Umbilical cord (tissue), 2 donors: ENCODE measurements around the gene HAPLN2. TPM values are rescaled to one million over a fixed set of nuclear protein-coding genes. Genes with fewer than 3 reads are reported as not detected.
"Not testable (repeated sequence)": the region's sequence is repeated elsewhere in the genome, so short reads cannot be mapped to it uniquely, and the experiment has no call there.

Source experiments
- DNase-seq: peaks from one replicate; pipeline ENCODE4 v3.0.0-alpha.2; 2015; ENCODE audit warnings: low spot score
- total RNA-seq: library from RNA; depleted of rRNA; stranded (reverse); fragments of >200 nt; gene quantifications from one replicate; pipeline ENCODE4 v1.2.3, GENCODE V29; 2014; ENCODE audit warnings: low replicate concordance; ENCODE audit not compliant: insufficient read depth

The HAPLN2 gene
- total RNA-seq, 1 donor from 2014 or later, result not detected

DNA sequence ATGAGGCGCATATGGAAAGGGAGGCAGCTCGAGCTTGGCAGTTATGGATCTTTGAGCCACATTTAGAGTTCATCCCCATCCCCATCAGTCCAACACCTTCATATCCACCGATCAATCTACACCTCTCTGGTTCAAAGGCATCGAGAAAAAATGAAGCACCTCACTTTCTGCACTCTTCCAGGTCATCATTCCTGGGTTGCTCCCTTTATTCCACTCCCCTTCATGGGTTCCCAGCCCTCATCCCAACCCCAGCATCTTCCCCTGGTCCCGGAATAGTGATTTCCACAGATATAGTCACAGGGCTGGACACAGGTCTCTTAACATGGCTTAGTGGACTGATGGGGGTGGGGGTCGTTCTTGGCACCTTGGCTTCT, 354 bp downstream of the HAPLN2 start:
- DNase-seq, result no peak

DNA sequence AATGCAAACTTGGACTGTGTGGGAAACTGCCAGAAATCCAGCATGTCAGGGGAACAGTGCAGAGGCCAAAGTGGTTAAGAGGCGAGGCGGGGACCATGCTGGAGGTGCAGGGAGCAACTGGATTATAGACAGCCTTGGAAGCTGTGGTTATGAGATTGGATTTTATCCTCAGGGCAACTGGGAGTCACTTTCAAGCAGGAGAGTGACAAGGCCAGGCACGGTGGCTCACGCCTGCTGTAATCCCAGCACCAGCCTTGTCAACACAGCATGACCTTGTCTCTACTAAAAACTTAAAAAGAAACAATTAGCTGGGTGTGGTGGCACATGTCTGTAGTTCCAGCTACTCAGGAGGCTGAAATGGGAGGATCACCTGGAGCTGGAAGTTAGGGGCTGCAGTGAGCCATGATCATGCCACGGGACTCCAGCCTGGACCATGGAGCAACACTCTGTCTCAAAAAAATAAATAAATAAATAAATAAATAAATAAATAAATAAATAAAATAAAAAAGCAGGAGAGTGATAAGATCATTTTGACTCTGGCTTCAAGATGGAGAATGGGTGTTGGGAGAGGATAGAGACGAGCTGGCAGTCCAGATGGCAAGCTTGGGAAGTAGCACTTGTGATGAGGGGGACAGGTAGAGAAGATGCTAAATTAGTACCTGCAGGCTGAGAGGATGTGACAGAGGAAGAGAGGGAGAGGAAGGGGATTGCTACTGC, 3.5 kb downstream of the HAPLN2 start:
- no peak for DNase-seq

DNA sequence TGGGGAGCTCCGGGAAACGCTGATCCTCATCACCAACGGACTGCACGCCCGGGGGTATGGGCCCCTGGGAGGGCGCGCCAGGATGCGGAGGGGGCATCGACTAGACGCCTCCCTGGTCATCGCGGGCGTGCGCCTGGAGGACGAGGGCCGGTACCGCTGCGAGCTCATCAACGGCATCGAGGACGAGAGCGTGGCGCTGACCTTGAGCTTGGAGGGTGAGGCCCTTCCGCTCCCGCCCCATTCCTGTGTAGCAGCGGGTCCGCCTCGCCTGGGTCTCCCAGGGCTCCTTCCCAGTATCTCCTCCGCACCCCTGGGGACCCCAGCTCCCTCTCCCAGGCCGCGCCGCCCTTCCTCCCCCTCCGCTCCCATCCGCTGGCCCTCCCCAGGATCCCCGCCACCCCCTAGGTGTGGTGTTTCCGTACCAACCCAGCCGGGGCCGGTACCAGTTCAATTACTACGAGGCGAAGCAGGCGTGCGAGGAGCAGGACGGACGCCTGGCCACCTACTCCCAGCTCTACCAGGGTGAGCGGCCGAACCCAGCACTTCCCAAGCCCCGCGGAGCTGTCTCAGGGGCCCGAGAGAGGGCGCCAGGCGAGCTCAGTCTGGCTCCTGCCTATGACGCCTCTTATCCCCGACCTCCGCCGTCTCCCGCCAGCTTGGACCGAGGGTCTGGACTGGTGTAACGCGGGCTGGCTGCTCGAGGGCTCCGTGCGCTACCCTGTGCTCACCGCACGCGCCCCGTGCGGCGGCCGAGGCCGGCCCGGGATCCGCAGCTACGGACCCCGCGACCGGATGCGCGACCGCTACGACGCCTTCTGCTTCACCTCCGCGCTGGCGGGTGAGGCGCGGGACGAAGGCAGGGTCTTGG, 5.0 kb downstream of the HAPLN2 start:
- DNase-seq, result peak; percentile 38

DNA sequence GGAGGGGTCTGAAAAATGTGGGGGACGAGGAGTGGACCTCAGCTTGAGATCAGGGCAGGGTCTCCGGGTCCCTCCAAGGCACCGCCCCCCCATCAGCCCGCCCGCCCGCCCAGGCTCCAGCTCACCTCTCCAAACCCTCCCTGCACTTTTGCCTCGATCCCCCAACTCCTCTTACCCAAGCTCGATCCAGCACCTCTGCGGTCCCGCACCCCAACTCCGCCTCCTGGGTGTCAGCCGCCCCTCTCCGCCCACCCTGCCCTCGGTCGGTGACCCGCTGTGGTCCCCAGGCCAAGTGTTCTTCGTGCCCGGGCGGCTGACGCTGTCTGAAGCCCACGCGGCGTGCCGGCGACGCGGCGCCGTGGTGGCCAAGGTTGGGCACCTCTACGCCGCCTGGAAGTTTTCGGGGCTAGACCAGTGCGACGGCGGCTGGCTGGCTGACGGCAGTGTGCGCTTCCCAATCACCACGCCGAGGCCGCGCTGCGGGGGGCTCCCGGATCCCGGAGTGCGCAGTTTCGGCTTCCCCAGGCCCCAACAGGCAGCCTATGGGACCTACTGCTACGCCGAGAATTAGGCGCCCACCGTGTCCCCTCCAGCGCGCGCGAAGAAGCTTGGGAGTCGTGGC, 5.7 kb downstream of the HAPLN2 start:
- no peak for DNase-seq

DNA sequence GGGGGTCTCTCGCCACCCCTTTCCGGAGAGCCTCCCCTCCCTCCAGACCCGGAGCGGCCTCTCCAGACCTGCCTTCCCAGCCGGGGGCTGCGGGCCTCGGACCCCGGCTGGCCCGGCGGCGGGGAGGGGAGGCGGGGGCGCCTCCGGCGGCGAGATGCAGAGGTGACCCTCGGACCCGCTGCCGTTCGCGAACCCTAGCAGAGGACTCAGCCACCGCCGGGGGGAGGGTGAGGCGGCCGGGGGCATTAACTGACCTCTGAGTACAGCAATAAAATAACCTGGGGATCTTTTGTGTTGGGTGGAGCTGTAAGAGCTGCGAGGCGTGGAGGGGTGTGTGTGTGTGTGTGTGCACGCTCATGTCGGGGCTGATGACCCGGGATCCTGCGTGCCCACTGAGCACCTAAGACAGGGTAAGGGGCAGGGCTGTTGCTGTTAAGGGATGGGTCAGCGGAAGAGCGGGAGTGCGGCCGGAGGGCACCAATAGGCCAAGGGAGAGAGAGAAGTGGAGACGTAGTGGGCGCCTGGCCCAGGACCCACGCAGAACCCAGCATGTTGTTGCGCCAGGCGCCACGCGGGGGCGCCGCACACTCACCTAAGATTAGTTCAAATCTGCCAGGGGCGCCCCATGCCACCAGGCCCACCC, 6.3 kb downstream of the HAPLN2 start:
- DNase-seq, result peak; percentile 22

DNA sequence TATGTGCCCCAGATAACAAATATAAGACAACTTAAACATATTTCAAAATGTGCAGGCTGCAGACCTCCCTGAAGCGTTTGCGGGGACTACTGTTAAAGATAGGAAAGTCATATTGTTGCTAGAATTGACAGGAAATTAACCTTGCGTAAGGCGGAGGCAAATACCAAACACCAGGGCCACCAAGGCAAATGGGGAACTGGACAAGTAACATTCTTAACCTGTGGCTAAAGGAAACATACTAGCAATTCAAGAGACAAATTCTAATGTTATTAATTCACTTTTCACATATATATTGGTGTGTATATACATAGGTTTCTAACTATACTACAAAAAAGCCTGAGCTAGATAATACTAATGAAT, 6.8 kb downstream of the HAPLN2 start:
- DNase-seq, result no peak

DNA sequence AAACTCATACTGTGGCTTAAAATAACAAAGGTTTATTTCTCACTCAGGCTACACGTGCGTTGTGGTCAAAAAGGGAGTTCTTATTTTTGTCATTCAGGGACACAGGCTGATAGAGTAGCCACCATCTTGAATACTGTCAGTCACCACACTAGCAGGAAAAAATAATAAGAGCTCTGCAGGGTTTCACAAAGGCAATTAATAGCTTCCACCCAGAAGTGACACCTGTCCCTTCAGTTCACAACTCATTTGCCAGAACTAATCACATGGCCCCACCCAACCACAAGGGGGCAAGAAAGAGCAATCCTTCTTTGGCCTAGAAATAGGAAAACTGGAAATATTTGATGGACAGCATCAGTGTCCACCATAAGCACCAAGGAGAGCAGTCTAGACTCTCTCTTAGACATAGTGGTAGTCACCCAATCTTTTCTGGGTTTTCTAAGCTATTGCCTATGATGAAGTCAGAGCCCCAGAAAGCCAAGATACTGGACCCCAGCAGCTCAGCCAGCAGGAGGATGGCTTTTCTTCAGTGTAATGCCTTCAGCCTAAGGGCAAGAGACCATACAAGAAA, 8.2 kb downstream of the HAPLN2 start:
- no peak for DNase-seq

DNA sequence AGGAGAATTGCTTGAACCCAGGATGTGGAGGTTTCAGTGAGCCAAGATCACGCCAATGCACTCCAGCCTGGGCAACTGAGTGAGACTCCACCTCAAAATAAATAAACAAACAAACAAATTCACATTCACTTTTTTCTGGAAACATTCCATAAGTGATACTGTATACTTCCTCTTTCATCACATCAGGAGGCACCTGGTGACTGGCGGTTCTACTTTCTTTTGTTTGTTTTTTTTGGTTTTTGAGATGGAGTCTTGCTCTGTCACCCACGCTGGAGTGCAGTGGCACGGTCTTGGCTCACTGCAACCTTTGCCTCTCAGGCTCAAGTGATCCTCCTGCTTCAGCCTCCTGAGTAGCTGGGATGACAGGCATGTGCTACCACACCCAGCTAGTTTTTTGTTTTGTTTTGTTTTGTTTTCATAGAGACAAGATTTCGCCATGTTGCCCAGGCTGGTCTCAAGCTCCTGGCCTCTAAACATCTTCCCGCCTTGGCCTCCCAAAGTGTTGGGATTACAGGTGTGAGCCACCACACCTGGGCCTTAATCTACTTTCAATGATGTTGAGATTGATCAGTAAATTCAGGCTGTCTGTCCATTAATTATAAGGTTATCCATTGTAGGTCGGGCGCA, 10.7 kb downstream of the HAPLN2 start:
- no peak for DNase-seq

DNA sequence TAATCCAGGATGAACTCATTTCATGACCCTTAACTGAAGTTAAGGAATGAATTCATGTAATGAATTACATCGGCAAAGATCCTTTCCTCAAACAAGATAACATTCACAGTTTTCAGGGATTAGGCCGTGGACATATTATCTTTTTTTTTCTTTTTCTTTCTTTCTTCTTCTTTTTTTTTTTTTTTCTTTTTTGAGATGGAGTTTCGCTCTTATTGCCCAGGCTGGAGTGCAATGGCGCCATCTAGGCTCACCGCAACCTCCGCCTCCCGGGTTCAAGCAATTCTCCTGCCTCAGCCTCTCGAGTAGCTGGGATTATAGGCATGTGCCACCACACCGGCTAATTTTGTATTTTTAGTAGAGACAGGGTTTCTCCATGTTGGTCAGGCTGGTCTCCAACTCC, 11.9 kb downstream of the HAPLN2 start:
- not testable (repeated sequence) for DNase-seq

DNA sequence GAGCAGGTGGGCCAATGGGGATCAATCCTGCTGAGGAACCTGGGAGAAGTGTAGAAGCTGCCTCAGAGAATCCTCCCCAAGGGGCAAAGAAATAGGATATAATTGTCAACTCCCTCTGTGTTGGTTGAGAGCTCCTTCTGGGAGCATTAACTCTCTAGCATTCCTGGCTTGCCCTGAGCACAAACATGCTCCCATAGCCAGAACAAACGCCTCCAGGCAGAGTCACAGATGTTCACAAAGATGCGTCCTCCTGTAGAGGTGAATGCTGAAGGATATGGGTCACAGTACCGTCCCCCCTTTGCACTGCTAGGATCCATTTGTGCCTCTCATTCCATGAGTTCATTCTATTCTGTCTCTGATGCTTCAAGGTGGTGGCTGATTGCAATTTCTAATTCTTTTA, 13.1 kb downstream of the HAPLN2 start:
- no peak for DNase-seq

DNA sequence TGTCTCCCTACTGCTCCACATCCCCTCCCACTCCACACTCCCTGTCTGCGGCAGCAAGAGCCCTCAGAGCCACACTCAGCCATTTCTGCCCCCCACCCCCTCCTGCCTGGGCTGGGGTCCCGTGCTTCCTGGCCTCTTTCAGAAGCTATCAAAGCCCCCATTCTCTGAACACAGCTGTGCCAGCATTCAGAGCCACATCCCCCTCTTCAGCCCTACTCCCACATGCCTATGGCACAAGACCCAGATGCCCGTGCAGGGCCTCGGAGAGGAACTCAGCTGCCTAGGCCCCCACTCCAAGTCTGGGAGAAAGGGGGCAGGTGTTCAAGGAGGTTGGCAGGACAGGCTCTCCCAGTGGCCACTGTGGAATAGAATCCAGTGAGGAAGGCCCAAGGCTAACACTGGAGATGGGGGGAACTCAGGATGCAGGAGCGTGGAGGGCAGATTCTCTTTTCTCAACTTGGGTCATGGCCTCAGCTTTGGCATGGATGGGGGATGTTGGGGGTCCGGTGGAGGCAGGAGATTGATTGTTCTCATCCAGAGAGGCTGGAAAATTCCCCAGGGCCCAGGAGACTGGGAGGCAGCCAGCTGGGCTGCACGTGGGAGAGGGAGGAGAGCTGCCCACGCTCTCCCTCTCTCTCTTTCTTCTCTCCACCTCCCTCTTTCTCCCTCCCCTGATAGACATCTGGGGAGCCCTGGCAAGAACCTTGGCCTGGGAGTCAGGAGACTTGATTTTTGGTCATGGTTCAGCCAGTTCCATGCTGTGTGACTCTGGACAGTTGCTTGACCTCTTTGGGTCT, 19.2 kb downstream of the HAPLN2 start:
- no peak for DNase-seq

DNA sequence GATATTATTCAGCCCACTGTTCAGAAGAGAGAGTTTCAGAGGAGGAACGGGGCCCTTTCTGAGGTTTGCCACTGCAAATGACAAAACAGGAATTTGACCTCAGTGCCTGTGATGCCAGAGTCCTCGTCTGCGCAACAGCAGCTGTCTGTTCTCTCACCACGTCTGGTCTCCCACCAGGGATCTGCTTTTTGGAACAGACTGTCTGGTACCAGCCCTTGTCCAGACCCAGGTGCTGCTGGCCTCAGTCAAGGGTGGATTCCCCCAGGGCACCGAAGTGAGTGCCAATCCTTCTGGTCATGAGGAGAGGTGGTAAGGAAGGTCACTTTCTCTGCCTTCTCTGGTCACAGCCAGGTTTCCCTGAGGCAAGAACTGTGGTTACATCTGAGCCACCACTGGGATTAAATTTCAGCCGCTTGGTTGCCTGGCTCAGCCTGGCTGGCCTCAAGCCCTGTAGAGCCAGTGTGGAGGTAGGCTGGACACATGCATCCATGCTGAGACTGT, 20.4 kb downstream of the HAPLN2 start:
- DNase-seq, result no peak

DNA sequence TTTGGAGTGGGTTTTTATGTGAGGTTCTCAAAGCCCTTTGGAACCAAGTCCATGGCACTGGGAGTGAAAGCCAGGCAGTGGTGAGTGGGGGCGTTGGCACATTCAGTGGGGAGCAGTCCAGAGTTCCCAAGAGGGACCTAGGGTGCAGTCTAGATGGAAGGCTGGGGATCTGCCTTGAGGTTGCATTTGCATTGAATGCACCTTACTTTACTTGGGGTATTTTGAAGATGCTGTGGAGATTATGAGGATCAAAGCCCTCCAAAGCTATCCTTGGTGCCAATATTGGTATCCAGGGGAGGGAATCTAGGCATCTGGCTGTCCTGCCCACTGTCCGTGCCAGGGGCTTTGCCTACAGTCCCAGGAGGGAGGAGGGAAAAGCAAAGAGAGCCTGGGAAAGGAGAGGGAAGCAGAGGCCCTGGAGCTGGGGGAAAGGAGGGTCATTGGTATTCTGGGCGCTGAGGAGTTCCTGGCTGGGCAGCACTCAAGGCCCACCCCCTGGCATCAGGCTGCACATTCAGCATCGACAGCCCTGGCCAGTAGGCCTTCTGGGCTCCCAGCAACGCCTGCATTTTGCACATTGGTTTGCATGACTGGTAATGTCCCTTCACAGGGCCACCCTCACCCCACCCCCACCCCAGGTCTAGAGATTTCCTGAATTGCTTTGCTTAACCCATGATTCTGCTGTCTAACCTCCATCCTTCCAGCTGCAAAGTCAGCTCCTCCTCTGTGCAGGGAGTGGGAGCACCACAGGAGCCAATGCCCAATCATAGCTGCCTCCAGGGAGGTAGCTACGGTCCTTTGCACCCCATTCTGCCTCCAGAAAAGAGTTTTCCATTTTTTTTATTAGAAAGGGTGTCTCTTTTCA, 21.9 kb downstream of the HAPLN2 start:
- no peak for DNase-seq

DNA sequence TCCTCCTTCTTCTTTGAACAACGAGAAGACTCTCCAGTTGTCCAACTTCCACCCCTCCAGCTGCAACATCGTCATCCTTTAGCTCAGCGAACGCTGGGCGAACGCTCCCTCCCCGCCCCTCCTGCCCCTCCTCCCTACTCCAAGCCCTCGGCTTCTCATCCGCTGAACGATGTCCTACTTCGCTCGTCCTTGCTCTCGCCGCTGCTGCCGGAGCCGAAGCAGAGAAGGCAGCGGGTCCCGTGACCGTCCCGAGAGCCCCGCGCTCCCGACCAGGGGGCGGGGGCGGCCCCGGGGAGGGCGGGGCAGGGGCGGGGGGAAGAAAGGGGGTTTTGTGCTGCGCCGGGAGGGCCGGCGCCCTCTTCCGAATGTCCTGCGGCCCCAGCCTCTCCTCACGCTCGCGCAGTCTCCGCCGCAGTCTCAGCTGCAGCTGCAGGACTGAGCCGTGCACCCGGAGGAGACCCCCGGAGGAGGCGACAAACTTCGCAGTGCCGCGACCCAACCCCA, 22.6 kb downstream of the HAPLN2 start, which contains the start of gene BCAN:
Gene BCAN, plus strand, starts transcription at position 357 of the 504 bp plus-strand sequence. CDS start 3,938 bp downstream, outside the sequence.
- DNase-seq, result no peak

DNA sequence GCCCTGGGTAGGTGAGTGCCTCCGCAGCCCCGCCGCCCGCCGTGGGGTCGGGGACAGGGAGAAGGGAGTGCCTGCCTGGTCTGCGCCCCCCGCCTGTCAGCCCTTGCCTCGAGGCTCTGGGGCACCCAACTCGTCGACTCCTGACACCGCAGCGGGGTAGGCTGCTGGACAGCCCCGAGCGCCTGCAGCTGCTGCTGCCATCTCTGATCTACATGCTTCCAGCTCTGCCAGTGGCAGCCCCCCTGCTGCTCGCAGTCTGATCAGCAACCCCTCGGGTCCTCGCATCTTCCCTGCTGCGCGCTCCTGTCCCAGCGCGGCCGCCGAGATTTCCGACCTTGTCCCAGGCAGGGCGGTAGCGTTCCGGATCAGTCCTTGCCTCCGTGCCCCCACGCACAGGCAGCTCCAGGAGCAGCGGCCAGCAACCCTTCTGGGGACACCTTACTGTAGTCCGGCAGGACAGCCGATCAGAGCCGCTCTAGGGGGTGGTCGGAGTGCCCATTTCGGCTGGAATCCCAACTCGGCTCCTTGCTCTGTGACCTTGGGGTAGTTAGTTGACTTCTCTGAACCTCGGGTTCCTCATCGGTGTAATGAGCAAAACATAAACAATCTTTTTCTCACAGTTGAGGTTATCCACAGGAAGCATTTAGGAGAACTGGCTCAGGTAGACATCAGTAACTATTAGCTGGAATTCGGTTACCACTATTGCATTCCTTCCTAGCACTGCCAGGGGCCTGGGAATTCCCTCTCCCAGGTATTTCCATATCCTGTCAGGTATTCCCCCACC, 23.2 kb downstream of the HAPLN2 start:
- DNase-seq, result no peak

DNA sequence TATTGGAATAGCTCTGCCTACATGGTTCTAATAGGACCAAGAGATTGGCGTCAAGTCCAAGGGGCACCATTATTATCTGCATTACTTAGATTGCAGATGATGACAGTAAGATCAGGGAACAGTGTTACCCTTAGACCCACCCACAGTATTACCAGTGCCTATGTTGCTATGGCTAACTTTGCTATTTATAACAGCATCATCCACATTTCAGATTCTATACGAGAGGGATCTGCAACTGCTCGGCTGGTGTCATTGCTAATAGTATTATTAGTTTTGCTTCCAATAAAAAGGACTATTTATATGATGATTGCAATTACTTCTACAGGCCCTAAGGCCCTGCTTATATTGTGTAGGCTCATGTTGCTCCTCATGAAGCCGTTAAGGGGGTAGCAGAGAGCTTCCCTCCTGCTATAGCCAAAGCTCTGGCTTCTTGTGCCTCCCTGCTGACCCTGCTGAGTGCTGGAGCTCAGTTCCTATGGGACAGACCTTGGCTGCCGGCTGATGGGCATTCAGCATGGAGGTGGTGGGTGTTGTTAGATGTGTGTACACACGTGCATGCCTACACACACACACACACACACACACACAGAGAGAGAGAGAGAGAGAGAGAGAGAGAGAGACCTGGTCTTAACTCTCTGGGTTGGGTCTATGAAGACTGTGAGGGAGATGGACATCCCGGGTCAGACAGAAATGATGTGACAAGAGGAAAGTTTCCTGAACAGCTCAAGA, 24.0 kb downstream of the HAPLN2 start:
- DNase-seq, result no peak

DNA sequence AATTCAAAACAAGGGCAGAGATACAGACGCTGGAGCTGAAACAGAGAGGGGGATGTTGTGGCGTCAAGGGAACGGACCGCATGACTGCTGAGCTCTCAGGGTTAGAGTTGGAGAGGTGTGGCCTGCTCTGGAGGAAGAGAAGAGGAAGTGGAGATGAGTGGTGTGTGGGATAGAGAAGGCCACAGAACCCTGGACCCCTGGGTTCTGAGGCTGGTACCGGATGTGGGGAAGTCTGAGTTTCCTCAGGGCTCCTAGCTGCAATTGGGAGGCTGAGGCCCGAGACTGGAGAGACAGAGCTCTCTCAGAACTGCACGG, 24.5 kb downstream of the HAPLN2 start:
- DNase-seq, result no peak

DNA sequence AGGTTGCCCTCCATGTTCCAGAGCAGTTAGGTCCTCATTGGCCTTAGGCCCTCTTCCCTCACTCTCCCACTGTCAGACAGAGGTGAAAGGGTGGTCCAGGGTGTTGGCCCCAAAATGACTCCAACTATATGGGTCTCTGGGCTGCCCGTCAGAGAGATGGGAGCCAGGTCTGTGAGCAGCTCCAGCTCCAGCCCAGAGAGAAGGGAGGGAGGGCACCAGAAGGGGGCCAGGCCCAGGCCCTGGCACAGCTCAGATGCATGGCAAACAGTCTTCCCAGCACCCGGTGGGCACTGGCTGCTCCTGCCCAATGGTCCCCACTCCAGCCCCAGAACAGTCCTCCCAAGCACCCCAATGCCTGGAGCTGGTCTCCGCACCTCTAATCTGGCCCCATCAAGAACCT, 24.9 kb downstream of the HAPLN2 start:
- no peak for DNase-seq
